Fibroblast of lung (primary cell): Measurements from ENCODE around the gene ZNF317.

Experiments
- EZH2 ChIP-seq: IDR thresholded peaks from 2 replicates; pipeline ENCODE4 v1.5.1; 2012; ENCODE audit warnings: low read length, control low read depth, mild to moderate bottlenecking; ENCODE audit errors: missing control alignments
- TF ChIP-seq, protein P1 (sequence below), 2 donors: IDR thresholded peaks in 1 of 2; conservative IDR thresholded peaks in 1 of 2; 1 replicate in 1 of 2; 2 replicates in 1 of 2; pipeline ENCODE4 v1.5.1; 2011 to 2012; ENCODE audit warnings: low read length in 2 of 2, control low read depth in 1 of 2, inconsistent platforms in 1 of 2, low read depth in 1 of 2, mild to moderate bottlenecking in 1 of 2

DNA sequence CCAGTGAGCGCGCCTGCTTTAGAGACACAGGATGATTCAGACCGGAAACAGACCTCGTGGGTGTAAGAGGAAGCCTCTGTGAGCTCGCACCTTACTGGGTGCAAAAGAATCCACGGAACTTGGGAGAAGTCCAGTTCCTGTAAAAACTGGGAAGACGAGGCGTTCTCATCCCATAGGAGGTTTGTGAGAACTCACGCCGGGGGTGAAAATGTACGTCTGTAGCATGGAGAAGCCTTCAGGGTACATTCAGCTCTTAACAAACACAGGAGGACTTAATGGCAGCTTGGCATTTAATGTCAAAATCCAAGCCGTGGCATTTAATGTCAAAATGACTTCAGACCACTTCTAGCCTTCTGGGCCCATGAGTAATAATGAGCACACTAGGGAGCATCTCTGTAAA, 21.2 kb downstream of the ZNF317 start:
- TF ChIP-seq, protein P1, sequence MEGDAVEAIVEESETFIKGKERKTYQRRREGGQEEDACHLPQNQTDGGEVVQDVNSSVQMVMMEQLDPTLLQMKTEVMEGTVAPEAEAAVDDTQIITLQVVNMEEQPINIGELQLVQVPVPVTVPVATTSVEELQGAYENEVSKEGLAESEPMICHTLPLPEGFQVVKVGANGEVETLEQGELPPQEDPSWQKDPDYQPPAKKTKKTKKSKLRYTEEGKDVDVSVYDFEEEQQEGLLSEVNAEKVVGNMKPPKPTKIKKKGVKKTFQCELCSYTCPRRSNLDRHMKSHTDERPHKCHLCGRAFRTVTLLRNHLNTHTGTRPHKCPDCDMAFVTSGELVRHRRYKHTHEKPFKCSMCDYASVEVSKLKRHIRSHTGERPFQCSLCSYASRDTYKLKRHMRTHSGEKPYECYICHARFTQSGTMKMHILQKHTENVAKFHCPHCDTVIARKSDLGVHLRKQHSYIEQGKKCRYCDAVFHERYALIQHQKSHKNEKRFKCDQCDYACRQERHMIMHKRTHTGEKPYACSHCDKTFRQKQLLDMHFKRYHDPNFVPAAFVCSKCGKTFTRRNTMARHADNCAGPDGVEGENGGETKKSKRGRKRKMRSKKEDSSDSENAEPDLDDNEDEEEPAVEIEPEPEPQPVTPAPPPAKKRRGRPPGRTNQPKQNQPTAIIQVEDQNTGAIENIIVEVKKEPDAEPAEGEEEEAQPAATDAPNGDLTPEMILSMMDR (conservative IDR thresholded peaks at IDR 0.05 in 1 of 2, IDR thresholded peaks at IDR 0.05 in 1 of 2; ENCODE audit: low read depth in 1 of 2, low read length in 2 of 2): no peak
- no peak for TF ChIP-seq EZH2
